HG03354 (cell line): ENCODE results near the gene MSL2.
"Not testable (repeated sequence)": the region's sequence is repeated elsewhere in the genome, so short reads cannot be mapped to it uniquely, and the experiment has no call there.

Experiments used
- ATAC-seq: cut with Tn5 transposase; IDR thresholded peaks from one replicate; pipeline ENCODE4 v1.9.1; 2021; ENCODE audit warnings: mild to moderate bottlenecking; ENCODE audit not compliant: unreplicated experiment, poor library complexity, severe bottlenecking

MSL2 gene, protein sequence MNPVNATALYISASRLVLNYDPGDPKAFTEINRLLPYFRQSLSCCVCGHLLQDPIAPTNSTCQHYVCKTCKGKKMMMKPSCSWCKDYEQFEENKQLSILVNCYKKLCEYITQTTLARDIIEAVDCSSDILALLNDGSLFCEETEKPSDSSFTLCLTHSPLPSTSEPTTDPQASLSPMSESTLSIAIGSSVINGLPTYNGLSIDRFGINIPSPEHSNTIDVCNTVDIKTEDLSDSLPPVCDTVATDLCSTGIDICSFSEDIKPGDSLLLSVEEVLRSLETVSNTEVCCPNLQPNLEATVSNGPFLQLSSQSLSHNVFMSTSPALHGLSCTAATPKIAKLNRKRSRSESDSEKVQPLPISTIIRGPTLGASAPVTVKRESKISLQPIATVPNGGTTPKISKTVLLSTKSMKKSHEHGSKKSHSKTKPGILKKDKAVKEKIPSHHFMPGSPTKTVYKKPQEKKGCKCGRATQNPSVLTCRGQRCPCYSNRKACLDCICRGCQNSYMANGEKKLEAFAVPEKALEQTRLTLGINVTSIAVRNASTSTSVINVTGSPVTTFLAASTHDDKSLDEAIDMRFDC

DNA sequence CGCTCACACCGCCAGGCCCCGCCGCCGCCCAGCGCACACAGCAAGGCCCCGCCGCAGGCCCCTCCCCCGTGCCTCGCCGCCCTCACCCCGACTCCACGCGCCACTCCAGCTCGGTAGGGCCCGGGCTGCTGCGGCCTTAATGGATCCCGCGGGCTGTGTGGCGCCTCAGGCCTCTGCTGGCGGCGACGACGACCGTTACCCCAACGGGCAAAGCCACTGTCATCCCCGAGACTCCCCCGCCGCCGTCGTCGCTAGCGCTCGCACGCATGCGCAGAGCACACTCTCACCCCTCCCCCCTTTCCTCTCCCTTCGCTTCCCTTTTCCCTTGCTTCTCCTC lies at the start of gene MSL2:
Gene MSL2, minus strand, starts transcription at position 272 of the 337 bp plus-strand sequence. CDS start 1,222 bp downstream, outside the sequence.
- ATAC-seq: peak; percentile 33

DNA sequence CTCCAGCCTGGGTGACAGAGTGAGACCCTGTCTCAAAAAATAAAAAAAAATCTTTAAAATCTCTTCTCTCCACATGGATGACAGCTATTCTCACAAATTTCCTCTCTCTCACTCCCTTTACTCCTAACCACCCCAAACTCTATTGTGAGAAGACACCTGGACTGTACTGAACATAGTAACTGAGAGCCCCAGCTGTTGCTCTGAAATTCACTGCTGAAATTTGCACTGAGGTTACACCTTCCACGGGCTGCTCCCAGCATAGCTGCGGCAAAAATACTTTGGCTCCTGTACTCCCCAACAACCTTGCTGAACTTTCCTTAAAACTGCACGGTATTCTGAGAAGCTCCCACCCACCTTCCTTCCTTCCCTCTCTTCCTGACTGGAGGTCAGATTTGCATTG lies 49.6 kb upstream of the MSL2 start:
- ATAC-seq: no peak

DNA sequence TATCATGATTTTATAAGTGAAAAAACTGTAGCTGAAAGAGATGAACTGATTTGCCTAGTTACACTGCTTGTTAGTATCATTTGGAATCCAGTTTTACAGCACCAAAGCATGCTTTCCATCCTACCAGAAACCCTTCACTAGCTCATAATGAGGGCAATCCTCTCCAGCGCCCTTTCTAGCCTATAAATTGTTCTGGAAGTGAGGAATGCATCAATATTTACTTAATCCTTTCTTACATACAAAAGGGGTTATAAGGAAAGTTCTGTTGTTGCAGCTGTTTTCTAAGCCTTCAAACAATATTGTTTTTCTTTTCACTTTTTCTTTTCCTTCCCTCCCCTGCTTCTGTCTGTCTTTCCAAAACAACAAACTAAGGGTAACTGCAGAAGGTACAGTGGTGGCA lies 43.0 kb upstream of the MSL2 start:
- ATAC-seq: no peak

DNA sequence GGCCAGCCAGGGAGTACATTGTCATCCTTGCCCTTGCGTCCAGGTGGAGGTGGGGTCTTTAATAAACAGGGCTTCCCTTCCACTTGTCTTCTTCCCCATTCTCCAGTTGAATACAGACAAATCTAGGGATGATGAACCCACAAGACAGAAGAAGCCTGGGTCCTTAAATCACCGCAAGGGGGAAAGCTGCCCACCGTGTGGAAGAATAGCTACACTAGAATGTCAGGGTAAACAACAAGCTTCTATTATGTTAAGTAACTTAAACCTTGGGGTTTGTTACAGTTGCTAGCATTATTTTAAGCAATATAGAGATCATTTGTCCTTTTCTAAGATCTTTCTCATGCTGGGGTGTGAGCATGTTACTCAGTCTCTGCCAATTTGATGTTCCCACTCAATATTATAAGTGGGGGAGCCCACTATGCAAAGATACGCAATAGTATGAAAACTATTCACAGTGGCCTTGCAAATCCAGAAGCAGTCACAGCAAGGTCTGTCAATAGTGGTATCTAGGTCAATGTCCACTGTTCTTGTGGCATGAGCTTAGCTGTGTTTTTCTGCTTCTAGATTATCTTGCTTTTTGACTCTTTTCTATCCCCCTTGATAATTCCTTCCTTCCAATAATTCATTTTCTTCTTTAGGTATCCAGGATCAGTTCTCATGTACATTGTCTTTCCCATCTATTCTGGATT lies 42.0 kb upstream of the MSL2 start:
- no peak for ATAC-seq

DNA sequence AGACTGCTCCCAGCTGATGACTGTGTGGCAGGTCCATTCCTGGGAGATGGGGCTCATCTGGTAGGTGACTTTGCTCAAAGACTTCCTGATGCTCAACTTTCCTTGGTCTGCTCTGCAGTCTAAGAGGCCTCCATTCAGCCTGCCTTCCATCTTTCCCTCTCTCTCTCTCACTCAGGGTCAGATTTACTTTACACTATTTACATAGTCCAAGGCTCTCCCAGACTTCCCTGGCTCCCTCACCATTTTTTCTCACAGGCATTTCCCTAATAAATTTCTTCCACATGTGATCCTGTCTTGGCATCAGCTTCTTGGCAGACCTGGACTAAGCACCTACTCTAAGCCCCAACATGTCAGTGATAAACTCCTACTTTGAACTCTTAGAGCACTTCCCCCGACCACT lies 41.0 kb upstream of the MSL2 start:
- no peak for ATAC-seq

DNA sequence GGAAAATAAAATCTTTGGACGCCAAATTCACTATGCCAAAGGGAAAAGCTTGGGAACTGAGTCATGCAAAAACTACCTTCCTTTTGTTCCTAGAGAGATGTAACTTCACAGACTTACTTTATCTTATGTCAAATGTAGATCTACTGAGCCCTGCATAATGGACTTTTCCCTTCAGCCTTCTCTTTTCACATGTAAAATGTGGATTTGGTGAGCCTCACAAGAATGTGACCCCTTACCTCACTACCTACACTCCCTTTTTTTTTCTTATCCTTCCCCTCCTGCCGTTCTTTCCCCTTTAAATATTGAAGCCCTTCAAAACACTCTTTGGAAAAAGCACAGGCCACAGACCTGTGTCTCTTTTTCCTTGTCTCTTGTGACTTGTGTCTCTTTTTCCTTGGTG lies 40.0 kb upstream of the MSL2 start:
- no peak for ATAC-seq

DNA sequence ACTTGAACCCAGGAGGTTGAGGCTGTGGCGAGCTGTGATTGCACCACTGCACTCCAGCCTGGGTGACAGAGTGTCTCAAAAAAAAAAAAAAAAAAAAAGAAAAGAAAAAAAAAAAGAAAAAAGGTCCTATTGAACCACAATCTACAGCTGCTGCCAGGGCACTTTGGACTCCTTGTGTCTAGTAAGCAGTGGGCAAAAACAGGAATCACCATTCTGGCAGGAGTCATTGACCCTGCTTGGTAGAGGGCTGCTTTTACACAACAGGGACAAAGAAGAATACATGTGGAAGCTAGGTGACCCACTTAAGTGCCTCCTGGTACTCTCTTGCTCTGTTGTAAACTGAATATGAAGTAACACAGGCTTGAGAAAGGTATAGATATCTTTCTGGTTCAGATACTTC lies 39.4 kb upstream of the MSL2 start:
- ATAC-seq: no peak

DNA sequence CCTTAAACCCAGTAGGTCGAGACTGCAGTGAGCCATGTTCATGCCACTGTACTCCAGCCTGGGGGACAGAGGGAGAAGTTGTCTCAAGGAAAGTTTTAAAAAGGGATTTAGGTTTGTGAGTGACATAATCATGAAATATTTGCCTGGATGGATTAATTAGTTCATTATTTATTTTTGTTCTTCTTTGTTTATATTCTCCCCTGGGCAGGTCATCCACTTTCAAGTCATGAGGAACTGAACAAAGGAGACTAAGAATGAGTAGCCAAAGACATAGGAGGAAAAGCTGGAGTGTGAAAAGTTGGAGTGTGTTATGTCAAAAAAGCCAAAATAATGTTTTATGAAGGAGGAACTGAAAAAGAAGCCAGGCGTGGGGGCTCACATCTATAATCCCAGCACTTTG lies 36.3 kb upstream of the MSL2 start:
- no peak for ATAC-seq

DNA sequence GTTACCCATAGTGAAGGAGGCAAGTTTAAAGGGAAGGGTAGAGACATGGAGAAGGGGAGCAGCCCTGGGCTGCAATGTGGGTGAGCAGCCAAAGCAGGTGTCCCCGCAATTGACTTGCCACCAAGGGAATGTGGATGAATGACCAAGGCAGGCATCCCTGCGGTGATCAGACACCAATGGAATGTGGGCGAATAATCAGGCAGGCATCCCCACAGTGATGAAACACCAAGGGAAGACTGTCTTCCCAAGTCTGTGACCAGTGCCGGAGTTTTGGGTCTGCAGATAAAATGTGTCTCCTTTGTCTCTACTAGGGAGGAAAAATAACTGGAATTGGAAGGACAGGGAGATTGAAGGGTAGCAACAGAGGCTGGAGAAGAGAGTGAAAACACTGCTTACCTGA lies 26.6 kb upstream of the MSL2 start:
- not testable (repeated sequence) for ATAC-seq

DNA sequence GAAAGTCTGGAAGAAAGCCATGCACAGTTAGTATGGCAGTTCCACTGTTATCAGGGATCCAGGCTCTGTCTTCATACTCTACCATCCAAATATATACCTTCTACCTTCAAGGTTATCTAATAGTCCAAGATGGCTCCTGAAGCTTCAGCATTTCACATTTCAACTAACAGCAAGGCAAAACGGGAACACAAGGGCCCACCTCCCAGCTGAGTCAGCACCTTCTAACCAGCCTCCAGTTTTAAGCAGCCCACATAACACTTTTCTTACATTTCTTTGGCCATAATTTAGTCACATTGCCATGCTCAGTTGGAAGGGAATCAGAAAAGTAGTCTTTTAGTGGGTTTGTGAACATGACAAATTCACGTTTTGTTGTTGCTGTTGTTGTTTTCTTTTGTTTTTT lies 15.4 kb upstream of the MSL2 start:
- ATAC-seq: no peak

DNA sequence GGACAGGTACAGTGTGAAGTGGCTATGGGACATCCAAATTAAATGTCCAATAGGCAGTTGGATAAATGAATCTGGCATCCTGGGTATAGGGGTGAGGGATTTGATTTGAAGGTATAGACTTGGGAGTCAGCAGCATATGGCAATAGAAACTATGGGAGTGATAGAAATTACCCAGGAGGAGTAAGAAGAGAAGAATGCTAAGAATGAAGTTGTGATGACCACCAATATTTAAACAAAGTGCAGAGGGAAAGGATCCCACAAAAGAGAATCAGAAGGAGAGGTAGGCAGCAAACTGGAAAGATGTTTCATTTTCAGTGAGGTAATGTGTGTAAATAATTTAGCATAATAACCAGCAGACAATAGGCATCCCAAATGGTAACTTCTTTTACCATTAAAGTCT lies 13.8 kb upstream of the MSL2 start:
- no peak for ATAC-seq

DNA sequence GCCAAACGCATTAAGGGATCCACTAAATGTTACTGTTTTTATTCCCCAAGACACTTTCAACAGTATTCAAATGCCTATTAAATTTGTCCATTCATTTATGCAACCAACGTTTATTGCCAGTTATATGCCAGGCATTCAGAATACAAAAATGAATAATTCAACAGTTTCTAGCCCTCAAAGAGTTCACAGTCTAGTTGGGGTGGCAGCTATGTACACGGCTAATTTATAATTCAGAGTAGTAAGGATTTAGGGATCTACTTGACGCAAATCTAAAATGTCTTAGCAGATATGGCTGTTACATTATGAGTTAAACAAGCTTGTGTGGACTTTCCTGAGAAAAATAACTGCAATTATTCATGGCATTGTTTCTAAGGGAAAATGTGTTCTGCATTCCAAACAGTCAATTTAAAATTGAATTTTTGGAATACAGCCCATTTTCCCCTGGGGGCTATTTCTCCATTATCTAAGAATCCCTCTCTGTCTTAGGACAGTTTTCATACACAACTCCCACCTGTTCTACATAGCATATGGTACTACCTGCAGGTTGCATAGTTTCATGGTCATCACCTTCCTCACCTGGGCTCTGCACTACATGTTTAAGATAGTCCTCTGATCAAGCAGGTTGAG lies 11.5 kb upstream of the MSL2 start:
- ATAC-seq: no peak

DNA sequence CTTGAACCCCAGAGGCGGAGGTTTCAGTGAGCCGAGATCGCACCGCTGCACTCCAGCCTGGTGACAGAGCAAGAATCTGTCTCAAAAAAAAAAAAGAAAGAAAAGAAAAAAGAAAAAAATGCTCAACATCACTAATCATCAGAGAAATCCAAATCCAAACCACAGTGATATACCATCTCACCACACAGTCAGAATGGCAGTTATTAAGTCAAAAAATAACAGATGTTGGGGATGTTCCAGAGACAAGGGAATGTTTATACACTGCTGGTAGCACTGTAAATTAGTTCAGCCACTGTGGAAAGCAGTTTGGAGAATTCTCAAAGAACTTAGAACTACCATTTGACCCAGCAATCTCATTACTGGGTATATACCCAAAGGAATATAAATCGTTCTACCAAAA lies 3.1 kb upstream of the MSL2 start:
- not testable (repeated sequence) for ATAC-seq

DNA sequence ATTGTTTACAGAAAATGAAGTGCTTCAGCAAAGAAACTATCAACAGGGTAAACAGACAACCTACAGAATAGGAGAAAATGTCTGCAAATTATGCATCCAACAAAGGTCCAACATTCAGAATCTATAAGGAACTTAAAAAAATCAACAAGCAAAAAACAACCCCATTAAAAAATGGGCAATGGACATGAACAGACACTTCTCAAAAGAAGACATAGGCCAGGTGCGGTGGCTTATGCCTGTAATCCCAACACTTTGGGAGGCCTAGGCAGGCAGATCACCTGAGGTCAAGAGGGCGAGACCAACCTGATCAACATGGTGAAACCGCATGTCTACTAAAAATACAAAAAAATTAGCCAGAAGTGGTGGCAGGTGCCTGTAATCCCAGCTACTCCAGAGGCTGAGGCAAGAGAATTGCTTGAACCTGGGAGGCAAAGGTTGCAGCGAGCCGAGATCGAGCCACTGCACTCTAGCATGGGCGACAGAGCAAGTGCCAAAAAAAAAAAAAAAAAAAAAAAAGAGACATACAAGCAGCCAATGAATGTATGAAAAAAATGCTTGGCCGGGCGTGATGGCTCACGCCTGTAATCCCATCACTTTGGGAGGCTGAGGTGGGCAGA lies 2.4 kb upstream of the MSL2 start:
- ATAC-seq: not testable (repeated sequence)

DNA sequence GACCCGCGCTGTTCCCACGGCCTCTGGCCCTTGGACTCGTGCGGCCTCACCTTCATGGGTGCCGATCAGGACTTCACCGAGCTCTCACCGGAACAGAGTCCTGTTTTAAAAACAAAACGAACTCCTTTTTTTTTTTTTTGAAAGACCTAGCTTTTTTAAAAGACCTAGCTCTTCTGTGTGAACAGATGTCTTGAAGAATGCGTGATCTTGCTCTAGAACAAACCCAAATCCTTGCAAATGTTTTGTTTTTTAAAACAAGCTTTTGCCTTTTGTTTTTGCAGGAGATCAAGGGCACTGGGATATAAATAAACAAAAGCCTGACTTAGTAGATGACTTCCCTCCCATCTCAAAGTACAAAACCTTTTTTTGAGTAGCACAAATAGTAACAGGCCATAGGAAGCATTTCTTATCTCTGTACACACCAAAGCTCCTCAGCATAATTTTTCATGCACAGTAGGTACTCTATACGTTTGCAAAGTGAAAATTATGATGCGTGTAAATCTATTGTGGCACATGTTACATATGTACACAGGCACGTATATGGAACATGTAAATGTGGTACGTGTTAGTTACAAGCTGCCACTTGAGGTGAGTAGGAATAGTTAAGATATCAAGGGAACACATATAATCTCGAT lies 1.1 kb upstream of the MSL2 start:
- ATAC-seq: no peak

DNA sequence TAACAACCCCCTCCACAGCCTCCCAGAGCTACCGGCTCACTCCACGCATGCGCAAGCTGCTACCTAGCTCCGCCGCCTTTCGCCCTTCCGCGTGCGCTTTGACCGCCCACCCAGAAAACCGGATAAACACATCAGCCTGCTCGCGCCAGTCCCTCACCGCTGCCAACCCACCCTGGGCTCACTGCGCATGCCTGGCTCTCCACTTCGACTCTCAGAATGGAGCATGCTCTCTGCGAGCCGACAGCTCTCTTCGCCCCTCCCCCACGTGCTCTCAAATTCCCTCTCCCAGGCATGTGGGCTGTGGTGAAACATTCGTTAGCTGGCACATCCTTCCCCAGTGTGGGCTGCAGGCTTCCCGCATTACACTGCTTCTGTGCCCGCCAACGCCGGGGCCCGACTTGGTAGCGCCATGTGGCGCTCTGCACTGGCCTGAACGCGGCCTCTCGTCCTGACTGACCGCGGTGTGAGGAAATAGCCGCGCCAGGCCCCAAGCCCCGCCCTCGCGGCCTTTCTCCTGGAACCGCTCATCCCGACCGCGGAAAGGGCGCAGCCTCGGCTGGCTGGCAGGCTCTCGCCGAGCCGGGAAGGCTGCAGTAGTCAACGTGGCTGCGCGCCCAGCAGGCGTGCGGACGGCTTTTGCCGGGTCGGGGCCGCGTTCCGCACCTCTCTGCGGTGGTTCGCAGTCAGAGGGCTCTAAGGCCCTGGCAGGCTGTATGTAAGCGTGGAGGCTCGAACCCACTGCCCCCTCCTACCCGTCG lies 445 bp upstream of the MSL2 start:
- ATAC-seq: peak; percentile 75

DNA sequence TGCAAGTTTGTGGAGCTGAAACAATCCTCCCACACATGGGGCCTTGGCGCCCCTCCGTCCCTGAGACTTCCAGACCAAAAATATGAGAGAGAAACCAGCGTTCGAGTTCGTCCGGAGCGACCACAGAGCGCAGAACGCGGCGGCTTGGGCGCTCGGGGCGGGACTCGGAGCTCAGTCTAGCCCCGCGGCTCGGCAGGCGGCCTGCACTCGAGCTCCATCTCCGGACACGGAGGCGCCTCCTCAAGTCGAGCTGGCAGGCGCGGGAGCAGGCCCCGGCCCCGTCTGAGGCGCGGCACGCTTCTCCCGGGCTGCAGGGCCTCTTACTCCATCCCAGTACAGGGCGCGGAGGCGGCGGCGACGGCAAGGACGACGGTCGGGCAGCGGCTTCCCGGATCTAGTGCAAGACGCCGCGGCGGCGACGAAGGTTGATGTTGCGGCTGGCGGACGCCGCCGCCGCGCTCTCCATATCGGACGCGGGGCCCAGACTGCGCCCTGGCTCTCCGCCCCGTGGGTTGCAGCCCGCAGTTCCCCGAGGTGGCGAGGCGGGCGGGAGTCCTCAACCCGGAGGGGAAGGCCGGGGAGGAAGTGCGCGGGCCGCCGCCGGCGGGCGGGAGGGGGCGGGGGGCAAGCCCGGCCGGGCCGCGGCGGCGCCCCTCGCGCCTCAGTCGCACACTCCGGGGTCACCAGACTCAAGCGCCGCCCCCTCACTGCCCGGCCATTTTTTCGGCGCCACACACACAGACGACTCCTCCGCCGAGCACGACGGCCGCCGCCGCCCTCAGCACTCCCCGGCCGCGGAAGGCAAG lies 674 bp downstream of the MSL2 start:
- peak; percentile 46 for ATAC-seq
